GM19397 (cell line): ENCODE results near the gene STMN3.
A peak's percentile ranks its signal among the peaks of the same experiment; 100 is the strongest.
"Not testable (repeated sequence)": the region's sequence is repeated elsewhere in the genome, so short reads cannot be mapped to it uniquely, and the experiment has no call there.

ENCODE experiments used
- ATAC-seq: cut with Tn5 transposase; IDR thresholded peaks from one replicate; pipeline ENCODE4 v1.9.1; 2021; ENCODE audit warnings: mild to moderate bottlenecking, moderate library complexity; ENCODE audit not compliant: unreplicated experiment

The STMN3 gene

DNA sequence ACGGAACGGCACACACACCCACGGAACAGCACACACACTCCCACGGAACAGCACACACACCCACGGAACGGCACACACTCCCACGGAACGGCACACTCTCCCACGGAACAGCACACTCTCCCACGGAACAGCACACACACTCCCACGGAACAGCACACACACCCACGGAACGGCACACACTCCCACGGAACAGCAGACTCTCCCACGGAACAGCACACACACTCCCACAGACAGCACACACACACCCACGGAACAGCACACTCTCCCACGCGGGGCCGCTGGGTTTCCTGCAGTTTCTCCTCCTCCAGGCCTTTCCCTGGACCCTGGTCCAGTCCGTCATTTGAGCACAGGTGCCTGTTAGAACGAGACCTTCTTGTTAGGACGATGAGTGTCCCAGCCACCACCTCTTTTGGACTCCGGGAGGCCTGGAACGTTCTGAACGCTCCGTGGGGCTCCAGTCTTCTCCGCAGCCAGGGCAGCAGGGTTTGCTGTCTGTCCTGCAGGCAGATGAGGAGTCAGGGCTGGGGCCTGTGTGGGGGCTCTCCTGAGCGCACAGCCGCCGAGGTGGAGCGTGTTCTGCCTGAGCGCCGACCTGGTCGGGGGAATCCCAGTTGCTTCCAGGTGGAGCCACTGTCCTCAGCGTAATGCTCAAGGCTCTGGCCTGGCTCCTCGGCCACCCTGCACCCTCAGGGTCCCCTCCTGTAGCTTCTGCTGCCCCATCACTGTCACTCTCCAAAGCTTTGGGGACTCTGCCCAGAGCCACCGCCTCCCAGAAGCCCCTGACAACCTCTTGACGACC lies 25.6 kb upstream of the STMN3 start:
- no peak for ATAC-seq

DNA sequence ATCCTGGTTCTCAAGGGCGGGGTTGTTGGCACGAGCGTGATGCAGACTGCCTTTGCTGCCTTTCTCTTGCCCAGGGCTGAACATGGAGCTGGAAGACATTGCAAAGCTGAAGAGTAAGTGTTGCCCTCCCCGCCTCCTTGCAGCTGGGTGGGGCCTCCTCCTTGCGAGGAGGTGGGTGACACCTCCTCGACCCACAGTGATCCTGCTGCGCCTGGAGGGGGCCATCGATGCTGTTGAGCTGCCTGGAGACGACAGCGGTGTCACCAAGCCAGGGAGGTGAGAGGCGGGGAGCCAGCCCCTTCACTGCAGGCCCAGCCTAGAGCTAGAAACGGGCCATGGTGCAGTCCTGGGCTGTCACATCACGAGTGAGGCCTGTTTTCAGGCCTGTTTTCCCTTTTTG lies 24.8 kb upstream of the STMN3 start:
- no peak for ATAC-seq

DNA sequence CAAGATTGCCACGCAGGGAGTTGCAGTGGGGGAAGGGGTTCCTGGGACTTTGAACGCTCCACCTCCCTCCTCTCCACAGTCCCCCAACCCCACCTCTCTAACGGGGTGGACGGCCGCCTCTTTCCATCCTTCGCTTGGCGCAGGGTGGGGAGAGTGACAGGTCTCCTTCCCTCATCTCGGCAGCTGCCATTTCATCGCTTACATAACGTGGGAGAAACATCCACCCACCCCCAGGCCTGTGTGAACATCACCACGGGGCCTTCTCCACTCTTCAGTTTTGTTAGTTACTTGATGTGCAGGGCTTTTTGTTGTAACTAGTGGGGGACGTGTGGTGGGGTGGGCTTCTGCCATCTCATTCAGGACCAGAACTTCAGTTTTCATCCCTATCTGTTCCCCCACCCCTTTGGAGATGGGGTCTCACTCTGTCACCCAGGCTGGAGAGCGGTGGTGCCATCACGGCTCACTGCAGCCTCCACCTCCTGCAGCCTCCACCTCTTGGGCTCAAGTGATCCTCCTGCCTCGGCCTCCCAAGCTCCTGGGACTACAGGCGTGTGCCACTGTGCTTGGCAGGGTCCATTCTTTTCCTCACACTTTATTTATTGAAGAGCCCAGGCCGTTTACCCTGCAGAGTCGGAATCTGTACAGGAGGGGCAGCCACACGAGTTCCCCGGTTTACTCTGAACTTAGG lies 22.6 kb upstream of the STMN3 start:
- ATAC-seq = no peak

DNA sequence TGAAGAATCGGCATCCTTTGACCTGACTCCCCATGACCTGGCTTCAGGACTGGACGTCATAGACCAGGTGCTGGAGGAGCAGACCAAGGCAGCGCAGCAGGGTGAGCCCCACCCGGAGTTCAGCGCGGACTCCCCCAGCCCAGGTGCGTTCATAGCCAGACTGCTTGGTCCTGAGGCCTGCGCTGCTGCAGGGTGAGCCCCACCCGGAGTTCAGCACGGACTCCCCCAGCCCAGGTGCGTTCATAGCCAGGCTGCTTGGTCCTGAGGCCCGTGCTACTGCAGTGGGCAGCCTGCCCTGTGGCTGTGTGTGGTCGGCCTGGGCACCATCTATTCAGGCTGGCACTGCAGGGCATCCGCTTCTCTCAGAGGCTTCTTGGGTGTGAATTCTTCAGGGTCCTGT lies 20.7 kb upstream of the STMN3 start:
- ATAC-seq = no peak

DNA sequence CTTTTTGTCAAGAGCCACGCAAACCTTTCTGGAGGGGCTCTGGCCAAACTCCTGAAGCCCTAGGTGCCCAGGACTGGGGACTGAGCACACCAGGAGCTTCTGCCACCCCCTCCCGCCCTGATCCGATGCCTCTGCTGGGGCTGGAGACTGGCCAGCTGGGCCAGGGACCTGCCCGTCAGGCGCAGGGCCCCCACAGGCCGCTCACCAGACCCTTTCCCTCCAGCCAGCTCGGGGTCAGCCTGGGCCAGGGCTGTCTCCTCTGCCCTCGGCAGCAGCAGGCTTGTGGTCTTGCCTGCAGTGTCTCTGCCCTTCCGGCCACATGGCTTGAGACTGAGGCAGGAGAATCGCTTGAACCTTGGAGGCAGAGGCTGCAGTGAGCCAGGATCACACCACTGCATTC lies 19.4 kb upstream of the STMN3 start:
- no peak for ATAC-seq

DNA sequence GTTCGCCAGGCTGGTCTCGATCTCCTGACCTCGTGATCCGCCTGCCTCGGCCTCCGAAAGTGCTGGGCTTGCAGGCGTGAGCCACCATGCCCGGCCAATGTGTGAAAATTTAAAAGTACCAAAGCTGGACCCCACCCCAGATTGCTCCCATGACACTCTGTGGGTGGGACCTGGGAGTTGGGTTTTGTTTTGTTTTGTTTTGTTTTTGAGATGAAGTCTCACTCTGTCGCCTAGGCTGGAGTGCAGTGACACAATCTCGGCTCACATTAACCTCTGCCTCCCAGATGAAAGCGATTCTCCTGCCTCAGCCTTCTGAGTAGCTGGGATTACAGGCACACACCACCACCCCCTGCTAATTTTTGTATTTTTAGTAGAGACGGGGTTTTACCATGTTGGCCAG lies 18.5 kb upstream of the STMN3 start:
- not testable (repeated sequence) for ATAC-seq

DNA sequence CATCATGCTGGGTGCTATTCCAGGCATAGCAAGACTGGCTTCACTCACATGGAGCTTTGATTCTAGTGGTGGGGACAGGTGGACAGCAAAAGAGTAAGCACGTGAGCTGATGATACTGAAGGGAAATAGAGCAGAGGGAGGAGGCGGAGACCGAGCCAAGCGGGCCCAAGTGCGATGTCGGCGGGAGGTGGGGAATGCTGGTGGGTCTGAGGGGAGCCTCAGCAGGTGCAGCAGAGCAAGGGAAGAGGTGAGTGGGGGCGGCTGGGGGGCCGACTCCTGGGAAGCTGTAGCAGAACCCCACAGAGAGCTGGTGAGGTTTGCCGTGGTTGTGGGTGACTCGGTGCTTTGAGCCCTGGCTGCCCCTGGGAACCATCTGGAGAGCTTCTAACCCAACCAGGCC lies 15.1 kb upstream of the STMN3 start:
- ATAC-seq = no peak

DNA sequence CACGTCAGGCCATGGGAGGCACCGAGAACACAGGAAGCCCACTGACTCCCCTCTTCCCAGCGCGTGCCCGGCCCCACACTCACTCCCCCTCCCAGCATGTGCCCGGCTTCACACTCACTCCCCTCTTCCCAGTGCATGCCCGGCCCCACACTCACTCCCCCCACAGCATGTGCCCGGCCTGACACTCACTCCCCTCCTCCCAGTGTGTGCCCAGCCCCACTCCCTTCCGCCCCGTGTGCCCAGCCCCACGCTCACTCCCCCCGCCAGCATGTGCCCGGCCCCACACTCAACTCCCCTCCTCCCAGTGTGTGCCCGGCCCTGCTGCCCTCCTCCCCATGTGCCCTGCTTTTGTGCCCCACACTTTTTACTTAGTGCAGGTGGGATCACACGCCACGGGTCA lies 14.6 kb upstream of the STMN3 start:
- ATAC-seq = no peak

DNA sequence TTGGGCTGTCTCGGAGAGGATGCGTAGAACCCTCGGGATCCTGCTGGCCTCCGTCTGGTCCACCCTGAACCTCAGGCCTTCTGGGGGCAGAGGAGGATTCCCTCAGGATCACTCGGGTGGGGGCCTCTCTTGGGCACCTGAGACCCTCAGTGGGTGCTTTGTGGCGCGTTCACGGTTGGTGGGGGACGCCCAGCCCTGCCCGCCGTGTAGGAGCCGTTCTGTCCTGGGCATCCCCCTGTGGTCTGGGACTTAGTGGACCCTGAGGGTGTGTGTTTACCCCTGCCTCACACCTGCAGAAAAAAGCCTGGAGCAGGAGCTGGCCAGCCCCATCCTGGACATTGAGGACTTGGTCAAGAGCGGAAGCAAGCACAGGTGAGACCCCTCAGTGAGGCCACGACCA lies 12.5 kb upstream of the STMN3 start:
- ATAC-seq = no peak

DNA sequence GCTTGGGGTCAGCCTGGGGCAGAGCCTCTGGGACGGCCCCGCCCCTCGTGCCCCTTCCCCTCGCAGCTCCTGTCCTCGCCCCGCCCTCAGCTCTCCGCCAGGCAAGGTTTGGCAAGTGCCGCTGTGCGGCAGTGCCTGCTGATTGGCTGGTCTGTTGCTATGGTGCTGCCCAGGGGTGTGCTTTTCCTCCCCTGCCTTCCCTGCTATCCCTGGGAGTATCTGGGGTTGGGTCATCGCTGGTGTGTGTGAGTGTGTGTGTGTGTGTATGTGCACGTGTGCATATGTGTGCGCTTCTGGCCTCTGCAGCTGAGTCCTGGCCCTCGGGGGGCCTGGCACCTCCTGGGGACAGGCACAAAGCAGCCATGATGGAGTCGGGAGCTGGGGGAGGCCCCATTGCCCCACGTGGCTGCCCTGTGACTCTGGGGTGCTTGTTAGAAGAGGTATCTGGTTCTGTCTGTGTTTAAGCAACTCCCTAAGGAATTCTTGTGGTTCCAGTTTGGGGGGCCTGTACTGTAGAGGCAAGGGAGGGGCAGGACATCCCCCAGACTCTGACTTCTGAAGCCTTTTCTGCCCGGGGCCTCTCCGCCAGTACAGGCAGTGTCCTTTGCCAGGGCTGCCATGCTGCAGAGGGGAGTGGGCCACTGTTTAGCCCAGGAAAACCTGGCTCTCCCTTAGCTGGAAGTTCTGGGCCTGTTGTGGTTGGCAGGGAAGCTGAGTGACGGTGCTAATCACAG lies 11.8 kb upstream of the STMN3 start:
- no peak for ATAC-seq

DNA sequence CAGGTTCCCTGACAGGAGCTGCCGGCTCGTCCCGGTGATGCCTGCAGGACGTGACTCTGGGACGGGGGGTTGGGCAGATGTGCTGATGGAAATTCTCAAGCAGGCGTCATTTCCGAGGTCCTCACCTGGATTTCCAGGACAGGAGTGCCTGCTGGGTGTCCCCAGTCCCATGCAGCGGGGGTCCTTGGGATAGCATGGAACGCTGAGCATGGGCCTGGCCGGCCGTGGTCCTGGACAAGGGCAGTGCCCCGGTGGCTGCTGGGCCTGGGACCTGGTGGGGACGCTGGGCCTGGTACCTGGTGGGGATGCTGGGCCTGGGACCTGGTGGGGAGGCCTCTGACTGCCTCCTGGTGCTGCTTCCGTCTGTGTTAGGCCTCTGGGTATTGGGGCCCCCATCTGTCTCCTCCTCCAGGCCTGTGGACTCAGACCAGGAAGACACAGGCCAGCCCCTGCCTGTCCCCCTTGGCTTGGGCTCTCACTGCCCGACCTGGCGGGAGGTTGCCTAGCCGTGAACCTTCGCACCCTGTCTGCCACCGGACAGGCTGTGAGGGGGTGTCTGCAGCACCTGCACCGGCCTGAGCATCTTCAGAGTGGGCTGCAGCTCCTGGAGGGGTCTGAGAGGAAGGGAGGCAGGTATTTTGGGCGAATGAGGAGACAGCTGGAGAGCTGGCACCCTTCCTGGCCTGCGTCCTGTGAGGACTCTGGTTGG lies 11.1 kb upstream of the STMN3 start:
- ATAC-seq = no peak

DNA sequence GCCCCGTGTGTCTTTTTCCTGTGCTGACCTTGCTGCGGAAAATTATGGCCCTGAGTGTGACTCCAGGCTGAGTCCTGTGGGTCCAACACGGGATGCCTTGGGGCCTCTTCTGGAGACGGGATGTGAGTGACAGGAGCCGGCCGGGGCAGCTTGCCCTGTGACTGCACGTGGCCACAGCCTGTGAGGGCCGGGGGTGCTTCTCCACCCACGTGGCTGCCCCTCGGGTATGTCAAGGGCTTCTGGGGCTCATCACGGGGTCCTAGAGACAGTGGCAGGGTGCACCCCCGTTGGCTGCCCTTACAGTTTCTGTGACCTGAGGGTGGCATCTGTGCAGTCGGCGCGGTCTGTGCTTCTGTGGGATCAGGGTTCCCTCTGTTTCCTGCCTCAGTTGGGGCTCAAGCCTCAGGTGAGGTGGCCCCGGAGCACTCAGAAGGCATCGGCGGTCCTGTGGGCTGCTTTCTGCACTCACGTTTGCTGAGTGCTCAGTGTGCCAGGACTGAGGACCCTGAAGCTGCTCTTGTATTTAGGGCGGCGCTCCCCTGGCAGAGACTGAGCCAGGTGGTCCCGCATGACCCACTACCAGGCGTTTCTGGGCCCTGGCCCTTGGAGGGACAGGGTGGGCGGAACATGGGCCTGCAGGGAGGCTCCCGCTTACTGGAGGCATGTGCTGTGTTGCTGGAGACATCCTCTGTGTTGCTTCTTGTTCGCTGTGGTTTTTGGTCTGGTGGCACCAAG lies 10.3 kb upstream of the STMN3 start:
- ATAC-seq = no peak

DNA sequence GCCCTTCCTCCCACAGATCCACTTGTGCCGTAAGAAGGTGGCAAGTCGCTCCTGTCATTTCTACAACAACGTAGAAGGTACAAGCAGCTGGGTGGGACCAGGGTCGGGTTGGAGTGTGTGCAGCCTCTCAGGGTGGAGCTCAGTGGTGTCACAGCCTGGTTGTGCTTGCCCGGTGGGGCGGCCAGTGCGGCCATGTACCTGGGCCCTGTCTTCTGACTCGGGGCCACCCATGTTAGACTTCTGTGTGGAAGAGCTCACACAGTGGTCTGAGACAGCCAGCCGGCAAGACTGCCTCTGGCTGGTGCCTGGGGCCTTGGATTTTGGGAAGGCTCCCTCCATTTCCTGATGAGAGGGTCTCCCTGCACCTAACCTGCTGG lies 9.6 kb upstream of the STMN3 start:
- ATAC-seq = no peak

DNA sequence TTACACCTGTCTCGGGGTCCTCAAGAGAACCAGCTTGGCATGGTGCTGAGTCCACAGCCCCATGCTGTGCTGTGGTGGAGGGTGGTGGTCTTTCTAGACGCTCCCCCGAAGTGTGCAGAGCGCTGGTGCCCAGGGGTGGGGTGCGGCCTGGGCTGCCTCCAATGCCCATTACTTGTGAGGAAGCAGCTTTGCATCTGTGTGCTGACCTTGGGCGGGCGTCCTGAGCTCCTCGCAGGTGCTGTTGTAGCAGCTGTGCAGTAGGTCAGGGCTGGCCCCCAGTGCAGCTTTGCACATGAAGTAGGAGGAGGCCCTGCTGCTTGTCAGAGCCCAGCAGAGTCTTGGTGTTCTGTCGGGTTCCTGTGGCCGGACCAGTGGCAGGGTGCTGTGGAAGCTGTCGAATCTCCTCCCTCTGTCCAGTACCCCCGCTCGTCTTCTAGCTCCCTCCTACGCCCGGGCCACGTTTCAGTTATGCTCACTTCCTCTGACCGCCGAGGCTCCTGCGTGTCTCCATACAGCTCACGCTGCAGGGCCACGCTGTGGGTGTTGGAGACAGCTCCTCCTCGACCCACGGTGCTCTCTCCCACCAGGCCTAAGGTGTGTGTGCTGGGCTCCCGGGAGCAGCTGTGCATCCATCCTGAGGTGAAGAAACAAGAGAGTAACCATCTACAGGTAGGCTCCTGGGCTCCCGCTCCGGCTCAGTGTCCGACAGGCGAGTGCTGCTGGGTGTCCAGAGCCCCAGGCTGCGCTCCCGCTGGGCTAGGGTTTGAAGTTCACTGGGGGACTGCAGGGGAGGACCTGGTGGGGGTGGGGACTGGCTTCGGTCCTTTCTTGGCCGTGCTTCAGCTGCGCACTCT lies 9.0 kb upstream of the STMN3 start:
- no peak for ATAC-seq

DNA sequence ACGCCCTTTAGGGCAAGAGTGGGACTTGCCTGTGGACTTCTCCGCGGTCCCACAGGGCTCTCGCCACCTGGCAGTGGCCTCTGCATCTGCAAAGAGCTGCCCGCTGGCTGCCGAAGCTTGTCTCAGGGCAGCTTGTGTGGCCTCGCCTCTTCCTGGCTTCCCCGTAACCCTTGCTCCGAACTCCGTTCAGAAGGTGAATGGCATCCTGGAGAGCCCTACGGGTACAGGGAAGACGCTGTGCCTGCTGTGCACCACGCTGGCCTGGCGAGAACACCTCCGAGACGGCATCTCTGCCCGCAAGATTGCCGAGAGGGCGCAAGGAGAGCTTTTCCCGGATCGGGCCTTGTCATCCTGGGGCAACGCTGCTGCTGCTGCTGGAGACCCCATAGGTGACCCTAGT lies 7.9 kb upstream of the STMN3 start:
- ATAC-seq = no peak

DNA sequence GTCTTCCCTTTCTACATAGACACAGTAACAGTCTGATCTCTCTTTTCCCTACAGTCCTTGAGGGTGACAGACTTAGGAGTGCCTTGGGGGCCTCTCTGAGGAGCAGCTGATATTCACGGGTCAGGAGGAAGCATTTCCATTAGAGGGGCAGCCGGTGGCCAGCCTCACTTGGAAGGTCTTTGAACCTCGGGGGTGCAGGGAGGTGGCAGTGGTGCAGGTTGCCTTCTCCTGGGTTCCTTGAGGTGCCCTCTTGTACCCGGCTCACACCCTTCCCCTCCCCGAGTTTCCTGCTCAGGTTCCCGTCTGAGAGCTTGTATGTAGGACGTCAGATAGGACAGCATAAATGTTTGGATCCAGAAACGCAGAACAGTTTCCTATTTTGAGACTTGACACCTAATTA lies 7.4 kb upstream of the STMN3 start:
- ATAC-seq = no peak

DNA sequence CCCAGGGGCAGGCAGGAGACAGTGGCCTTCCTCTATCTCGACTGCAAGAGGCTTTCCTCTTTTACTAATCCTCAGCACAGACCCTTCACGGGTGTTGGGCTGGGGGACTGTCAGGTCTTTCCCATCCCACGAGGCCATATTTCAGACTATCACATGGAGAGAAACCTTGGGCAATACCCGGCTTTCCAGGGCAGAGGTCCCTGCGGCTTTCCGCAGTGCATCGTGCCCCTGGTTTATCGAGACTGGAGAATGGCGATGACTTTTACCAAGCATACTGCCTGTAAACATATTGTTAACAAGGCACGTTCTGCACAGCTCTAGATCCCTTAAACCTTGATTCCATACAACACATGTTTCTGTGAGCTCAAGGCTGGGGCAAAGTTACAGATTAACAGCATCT lies 7.0 kb upstream of the STMN3 start:
- ATAC-seq = not testable (repeated sequence)

DNA sequence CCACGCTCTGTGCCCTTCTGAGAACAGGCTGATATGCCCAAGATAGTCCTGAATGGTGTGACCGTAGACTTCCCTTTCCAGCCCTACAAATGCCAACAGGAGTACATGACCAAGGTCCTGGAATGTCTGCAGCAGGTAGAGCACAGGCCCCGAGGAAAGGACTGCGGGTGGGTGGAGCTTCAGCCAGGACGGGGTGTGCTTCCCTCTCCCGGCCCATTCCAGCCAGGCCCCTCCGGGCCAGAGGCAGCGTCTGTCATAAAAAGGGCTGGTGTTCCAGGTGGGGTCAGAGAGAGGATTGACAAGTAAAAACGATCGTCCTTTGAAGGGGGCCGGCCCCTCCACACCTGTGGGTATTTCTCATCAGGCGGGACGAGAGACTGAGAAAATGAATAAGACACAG lies 6.1 kb upstream of the STMN3 start:
- no peak for ATAC-seq

DNA sequence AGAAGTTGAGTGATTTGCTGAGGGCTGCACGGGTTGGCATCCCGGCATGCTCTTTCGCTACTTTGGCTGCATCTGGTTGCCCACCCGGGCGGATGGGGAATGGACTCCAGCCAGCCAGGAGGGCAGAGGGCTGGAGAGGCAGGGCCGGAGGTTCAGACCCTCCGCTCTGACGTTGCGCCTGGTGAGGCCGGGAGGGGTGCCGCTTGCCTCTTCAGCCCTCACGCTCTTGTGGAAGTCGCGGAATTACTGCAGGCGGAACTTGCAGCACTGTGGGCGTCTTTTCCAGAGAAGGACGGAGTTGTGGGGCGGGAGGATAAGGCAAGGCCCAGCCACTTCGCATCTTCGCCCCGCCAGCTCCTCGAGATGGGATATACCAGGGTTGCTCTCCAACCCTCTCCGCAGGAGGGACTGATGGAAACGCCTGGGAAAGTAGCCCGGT lies 5.5 kb upstream of the STMN3 start:
- peak; percentile 14 for ATAC-seq
